Esophagus muscularis mucosa (tissue), 4 donors: Measurements from ENCODE around the gene FILIP1L. TPM values are rescaled to one million over a fixed set of nuclear protein-coding genes. Genes with fewer than 3 reads are reported as not detected.
A peak's percentile ranks its signal among the peaks of the same experiment; 100 is the strongest.

Experiments
- DNase-seq: peaks from one replicate; pipeline ENCODE4 v3.0.0-alpha.2; 2017; ENCODE audit errors: extremely low spot score
- H3K27ac ChIP-seq, 4 donors: fragments of 200-600 bp; sonication (generic); replicated peaks in 1 of 4; 1 replicate in 3 of 4; 2 replicates in 1 of 4; pipeline ENCODE4 v1.5.1; 2016 to 2019; ENCODE audit warnings: mild to moderate bottlenecking in 1 of 4
- H3K27me3 ChIP-seq, 4 donors: fragments of 200-600 bp; sonication (generic); one replicate each; pipeline versions ENCODE4 v1.5.1 to v1.6.0; 2016 to 2019
- H3K36me3 ChIP-seq, 4 donors: fragments of 200-600 bp; sonication (generic); one replicate each; pipeline ENCODE4 v1.5.1; 2016 to 2019
- H3K4me1 ChIP-seq, 4 donors: fragments of 200-600 bp; sonication (generic); one replicate each; pipeline ENCODE4 v1.5.1; 2016 to 2019
- H3K4me3 ChIP-seq, 4 donors: fragments of 200-600 bp; sonication (generic); 1 replicate in 2 of 4; 2 replicates in 2 of 4; pipeline ENCODE4 v1.5.1; 2016 to 2019; ENCODE audit warnings: mild to moderate bottlenecking in 4 of 4, moderate library complexity in 1 of 4
- H3K9me3 ChIP-seq, 4 donors: fragments of 200-600 bp; sonication (generic); 1 replicate in 3 of 4; 2 replicates in 1 of 4; pipeline ENCODE4 v1.5.1; 2016 to 2019
- CTCF ChIP-seq, 3 experiments: fragments of 200-600 bp in 2 of 3; fragments of 450-650 bp in 1 of 3; sonication (generic) in 2 of 3; IDR thresholded peaks; one replicate each; pipeline ENCODE4 v1.5.1; 2017 to 2019; ENCODE audit warnings: antibody characterized with exemption in 3 of 3, mild to moderate bottlenecking in 2 of 3, moderate library complexity in 1 of 3
- EP300 ChIP-seq: sonication (generic); formaldehyde crosslinking; IDR thresholded peaks from one replicate; pipeline ENCODE4 v1.6.1; 2017; ENCODE audit warnings: antibody characterized with exemption
- POLR2A ChIP-seq: fragments of 450-650 bp; IDR thresholded peaks from one replicate; pipeline ENCODE4 v1.6.1; 2017; ENCODE audit warnings: antibody characterized with exemption, moderate library complexity, mild to moderate bottlenecking, low read depth
- POLR2AphosphoS5 ChIP-seq, 2 donors: sonication (generic); formaldehyde crosslinking; IDR thresholded peaks; one replicate each; pipeline ENCODE4 v1.6.1; 2017; ENCODE audit warnings: antibody characterized with exemption in 2 of 2
- WGBS: methylation state at CpG from one replicate; pipeline ENCODE4 v1.1.5; 2018; 5-methylcytosine and 5-hydroxymethylcytosine counted together
- intact Hi-C: fragments of 100-400 bp; cut with DNase I; formaldehyde crosslinking; loops from one replicate; pipeline ENCODE4 v1.15.1; 2023
- total RNA-seq, 4 donors: library from RNA; depleted of rRNA; stranded (reverse); fragments of >200 nt; gene quantifications; one replicate each; pipeline versions ENCODE4 v1.1.0 to v1.2.1, GENCODE V29; 2016

Gene FILIP1L
- total RNA-seq, 4 donors from 2014 or later, result 120 to 134 (median 127) TPM

GRCh38 chr3:99872923-99873254 is 241.4 kb downstream of the FILIP1L start:
- DNase-seq, result no peak
- no peaks in the 10 kb centered on the region for H3K9me3 ChIP-seq
- peaks cover 23 to 74% (median 66%) of the 10 kb centered on the region in 4 donors for H3K4me1 ChIP-seq
- no peak for TF ChIP-seq POLR2AphosphoS5 (IDR thresholded peaks at IDR 0.05)
- no peak for TF ChIP-seq POLR2A
- no peak for TF ChIP-seq EP300
- TF ChIP-seq CTCF (IDR thresholded peaks at IDR 0.05), result no peak
- H3K27me3 ChIP-seq, result no peaks in the 10 kb centered on the region
- H3K36me3 ChIP-seq, result peaks cover 0 to 20% (median 5%) of the 10 kb centered on the region in 4 donors
- intact Hi-C loops, result no loop called here
- H3K27ac ChIP-seq, result peak overlapping the region; percentile 93 to 96 (median 94)
- peak overlapping the region; percentile 69 to 84 (median 73) for H3K4me3 ChIP-seq

DNA sequence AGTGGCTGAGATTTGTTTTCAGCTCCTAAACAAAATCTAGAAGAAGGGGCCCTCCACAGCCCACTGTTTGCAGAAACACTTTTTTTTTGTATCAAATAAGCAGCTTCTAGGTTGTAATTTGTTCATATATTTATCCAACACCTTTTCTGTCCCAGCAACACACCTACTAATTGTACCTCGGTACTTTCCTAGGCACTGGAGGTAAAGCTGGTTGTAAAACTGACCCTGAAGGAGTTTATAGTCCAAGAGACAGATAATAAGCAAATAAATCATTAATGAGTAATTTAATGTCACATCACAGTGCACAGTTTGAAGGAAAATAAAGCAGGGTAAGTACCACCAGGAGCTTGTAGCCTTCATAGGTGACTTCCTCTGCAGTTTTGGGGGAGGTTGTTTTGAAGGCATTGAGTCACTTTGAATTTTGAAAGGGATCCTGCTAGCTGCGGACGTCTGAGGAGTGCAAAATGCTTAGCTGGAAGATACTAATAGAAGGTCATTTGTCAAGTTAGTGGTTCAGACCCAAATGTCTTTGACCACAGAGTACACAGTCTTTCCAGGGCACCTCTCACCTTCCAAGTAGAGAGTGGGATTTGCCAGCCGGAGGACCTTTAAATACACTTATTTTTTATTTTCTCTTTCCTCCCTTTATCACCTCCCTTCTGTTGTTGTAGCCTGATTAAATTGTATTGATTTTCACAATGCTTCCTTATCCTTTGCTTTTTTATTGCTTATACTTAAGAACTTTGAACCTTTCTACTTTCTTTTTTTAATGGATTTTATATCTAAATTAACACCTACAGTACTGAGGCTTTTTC is 242.9 kb downstream of the FILIP1L start:
- 40% methylated on average over 4 of the region's 4 CpGs for WGBS
- Histone ChIP-seq H3K4me3 (peak overlapping the region; percentile 69 to 84 (median 73)), H3K27ac (peak overlapping the region; percentile 93 to 96 (median 94)), H3K9me3 (no peaks in the 10 kb centered on the region), H3K36me3 (peaks cover 0 to 29% (median 5%) of the 10 kb centered on the region in 4 donors), H3K27me3 (no peaks in the 10 kb centered on the region), H3K4me1 (peaks cover 34 to 74% (median 70%) of the 10 kb centered on the region in 4 donors)
- intact Hi-C loops, result no loop called here
- no peak for DNase-seq
- TF ChIP-seq EP300 (no peak), POLR2AphosphoS5 (IDR thresholded peaks at IDR 0.05) (peak in 1 of 2 donors; percentile 54), CTCF (IDR thresholded peaks at IDR 0.05) (no peak)

DNA sequence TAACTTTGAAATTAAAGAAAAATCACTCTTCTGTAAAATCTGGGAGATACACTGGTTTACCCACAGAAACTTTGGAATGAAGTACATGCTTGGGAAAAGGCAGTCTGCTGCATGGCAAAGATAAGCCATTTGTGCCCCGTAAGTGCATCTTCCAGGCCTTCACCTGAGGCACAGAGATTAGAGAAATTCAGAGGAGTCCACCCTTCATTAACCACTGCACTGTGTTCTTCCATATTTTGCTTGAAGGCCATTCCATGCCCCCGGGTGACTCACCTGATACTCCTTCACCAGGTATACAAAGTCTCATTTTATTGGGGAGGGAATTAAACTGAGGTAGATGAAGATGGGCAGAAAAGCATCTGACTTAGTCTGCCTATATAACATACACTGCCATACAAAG is 243.6 kb downstream of the FILIP1L start:
- peaks cover 0 to 31% (median 5%) of the 10 kb centered on the region in 4 donors for H3K36me3 ChIP-seq
- H3K4me3 ChIP-seq, result peak overlapping the region; percentile 69 to 84 (median 73)
- WGBS, result 64% methylated on average over 2 of the region's 2 CpGs
- no peaks in the 10 kb centered on the region for H3K9me3 ChIP-seq
- H3K27me3 ChIP-seq, result no peaks in the 10 kb centered on the region
- DNase-seq, result no peak
- peak overlapping the region; percentile 93 to 96 (median 94) for H3K27ac ChIP-seq
- H3K4me1 ChIP-seq, result peaks cover 34 to 82% (median 76%) of the 10 kb centered on the region in 4 donors
- intact Hi-C loops, result no loop called here
- TF ChIP-seq POLR2A, result no peak
- TF ChIP-seq CTCF (IDR thresholded peaks at IDR 0.05), result no peak
- TF ChIP-seq EP300, result no peak
- TF ChIP-seq POLR2AphosphoS5 (IDR thresholded peaks at IDR 0.05), result no peak

DNA sequence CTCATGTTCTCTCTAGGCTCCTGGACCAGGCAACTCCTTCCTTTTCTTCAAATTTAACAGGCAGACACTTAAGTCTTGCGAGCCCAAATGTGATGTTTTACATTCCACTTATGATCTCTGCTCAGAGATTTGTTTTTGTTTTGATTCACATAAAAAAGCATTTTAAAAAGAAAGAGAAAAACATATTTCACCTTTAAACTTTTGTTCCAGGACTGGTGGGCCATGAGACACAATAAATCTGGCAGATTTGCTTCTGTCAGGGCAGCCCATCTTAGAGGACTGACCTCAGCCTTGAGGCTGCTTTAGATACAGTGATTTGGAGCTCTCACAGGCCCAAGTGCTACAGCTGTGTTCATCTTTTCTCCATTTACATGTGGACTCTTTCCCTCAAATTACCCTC is 244.7 kb downstream of the FILIP1L start:
- Histone ChIP-seq H3K27me3 (no peaks in the 10 kb centered on the region), H3K27ac (peak overlapping the region; percentile 93 to 96 (median 94)), H3K9me3 (no peaks in the 10 kb centered on the region), H3K4me1 (peaks cover 36 to 92% (median 87%) of the 10 kb centered on the region in 4 donors), H3K36me3 (peaks cover 0 to 38% (median 5%) of the 10 kb centered on the region in 4 donors), H3K4me3 (peak overlapping the region in 2 of 4 donors; percentile 69 to 84)
- 47% methylated on average over 1 of the region's 1 CpG for WGBS
- intact Hi-C loops, result loop anchor here (5.0 kb wide), 1 partner anchor 173 kb away; no protein-coding TSS in a partner anchor
- no peak for DNase-seq
- no peak for TF ChIP-seq EP300
- TF ChIP-seq POLR2AphosphoS5 (IDR thresholded peaks at IDR 0.05), result peak in 1 of 2 donors; percentile 37

GRCh38 chr3:99868311-99868646 is 246.0 kb downstream of the FILIP1L start:
- Histone ChIP-seq H3K4me1 (peaks cover 38 to 100% (median 96%) of the 10 kb centered on the region in 4 donors), H3K36me3 (peaks cover 0 to 52% (median 5%) of the 10 kb centered on the region in 4 donors), H3K27ac (peak overlapping the region; percentile 93 to 96 (median 94)), H3K9me3 (no peaks in the 10 kb centered on the region), H3K27me3 (no peaks in the 10 kb centered on the region), H3K4me3 (peak overlapping the region in 3 of 4 donors; percentile 16 to 27 (median 24))
- WGBS, result 0% methylated on average over 1 of the region's 1 CpG
- TF ChIP-seq CTCF (IDR thresholded peaks at IDR 0.05) (no peak), POLR2AphosphoS5 (IDR thresholded peaks at IDR 0.05) (peak; percentile 23 to 64), EP300 (no peak)
- intact Hi-C loops, result loop anchor here (5.0 kb wide), 1 partner anchor 174 kb away; no protein-coding TSS in a partner anchor
- no peak for DNase-seq
